Globus pallidus (tissue), 1 donor: Measurements from ENCODE around the gene GUSB.

Experiments used
- DNase-seq: peaks from one replicate; pipeline ENCODE4 v3.0.0-alpha.2; 2015; ENCODE audit warnings: low spot score

Gene GUSB

DNA sequence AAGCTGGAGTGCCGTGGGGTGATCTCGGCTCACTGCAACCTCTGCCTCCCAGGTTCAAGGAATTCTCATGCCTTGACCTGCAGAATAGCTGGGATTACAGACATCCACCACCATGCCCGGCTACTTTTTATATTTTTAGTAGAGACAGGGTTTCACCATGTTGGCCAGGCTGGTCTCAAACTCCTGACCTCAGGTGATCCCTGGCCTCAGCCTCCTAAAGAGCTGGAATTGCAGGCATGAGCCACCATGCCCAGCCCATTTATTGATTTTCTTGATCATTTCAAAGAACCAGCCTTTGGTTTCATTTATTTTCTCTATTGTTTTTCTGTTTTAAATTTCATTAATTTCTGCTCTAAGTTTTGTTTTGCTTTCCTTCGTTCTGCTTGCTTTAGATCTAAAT, 50.3 kb downstream of the GUSB start:
- no peak for DNase-seq

- no peak for DNase-seq
These were observed 54.2 kb downstream of the GUSB start for GRCh38 chr7:65927489-65928448.

GRCh38 chr7:65926588-65926987, 55.4 kb downstream of the GUSB start:
- no peak for DNase-seq

DNA sequence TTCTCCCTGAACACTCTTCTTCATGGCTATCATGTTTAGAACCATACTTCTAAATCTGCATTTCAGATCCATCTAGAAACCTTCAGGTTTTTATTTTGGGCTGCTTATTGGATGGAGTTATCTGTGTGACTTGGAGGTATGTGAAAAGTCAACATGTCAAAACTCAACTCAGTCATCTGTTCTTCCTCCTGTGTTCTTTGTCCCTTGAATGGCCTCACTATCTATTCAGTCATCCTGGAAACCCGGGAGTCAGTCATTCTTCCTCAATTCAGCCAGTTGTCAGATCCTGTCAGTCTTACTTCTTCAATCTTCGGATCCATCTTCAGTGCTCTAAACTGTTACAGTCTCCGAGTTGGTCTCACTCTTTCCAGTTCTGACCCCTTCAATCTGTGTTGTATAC, 57.0 kb downstream of the GUSB start:
- DNase-seq, result no peak

DNA sequence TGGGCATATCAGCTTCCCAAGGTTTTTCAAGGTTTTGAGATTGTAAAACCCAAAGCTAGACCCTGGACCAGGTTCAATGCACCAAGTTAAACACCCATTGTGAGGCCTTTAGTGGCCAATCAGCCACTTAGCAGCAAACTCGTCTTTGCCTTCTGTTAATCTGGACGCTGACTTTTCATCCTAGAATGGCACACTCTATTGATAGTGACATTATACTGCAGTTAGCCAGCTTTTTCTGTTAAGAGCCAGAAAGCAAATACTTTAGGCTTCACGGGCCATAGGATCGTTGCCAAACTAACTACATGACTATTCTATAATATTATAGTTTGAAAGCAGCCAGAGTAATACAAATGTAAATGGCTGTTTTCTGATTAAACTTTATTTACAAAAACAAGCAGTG, 57.8 kb downstream of the GUSB start:
- DNase-seq, result no peak

DNA sequence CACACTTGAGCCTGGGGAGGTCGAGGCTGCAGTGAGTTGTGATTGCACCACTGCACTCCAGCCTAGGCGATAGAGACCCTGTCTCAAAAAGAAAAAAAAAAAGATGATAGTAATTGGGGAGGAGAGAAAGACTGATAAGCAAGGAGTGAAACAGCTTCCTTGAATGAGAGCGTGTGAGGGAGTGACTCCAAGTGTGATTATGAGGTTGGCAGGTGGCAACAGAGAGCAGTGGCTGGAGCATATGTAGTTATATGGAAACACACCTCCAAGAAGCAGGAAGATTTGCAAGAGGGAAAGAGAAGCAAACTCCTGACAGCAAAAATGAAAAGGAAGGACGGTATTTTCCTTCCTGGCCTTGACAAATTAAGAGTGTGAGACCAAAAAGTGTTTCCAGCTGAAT, 58.7 kb downstream of the GUSB start:
- DNase-seq, result no peak

- no peak for DNase-seq
These were observed 65.9 kb downstream of the GUSB start for GRCh38 chr7:65915921-65916657.

- DNase-seq, result no peak
These were observed 69.8 kb downstream of the GUSB start for GRCh38 chr7:65912237-65912636.
